GM12875 (cell line): ENCODE data around the gene C1orf21.

Source experiments
- H3K4me3 ChIP-seq: one replicate; pipeline ENCODE4 v1.5.1; 2011; ENCODE audit warnings: low read depth, low read length, control low read depth
- CTCF ChIP-seq: IDR thresholded peaks from 2 replicates; pipeline ENCODE4 v1.5.1; 2011; ENCODE audit warnings: low read depth, mild to moderate bottlenecking, control low read depth, inconsistent platforms, low read length, moderate library complexity, borderline replicate concordance; ENCODE audit not compliant: insufficient read depth

C1orf21 gene

GRCh38 chr1:184392067-184392466, 5.2 kb downstream of the C1orf21 start:
- no peak for TF ChIP-seq CTCF
- no peak overlapping the region for H3K4me3 ChIP-seq

- no peak for TF ChIP-seq CTCF
- no peak overlapping the region for H3K4me3 ChIP-seq
These were observed 6.1 kb downstream of the C1orf21 start for GRCh38 chr1:184392779-184393522.

- no peak for TF ChIP-seq CTCF
These were observed 7.1 kb downstream of the C1orf21 start for GRCh38 chr1:184393962-184394361.

GRCh38 chr1:184395370-184395769, 8.5 kb downstream of the C1orf21 start:
- H3K4me3 ChIP-seq, result no peak overlapping the region
- no peak for TF ChIP-seq CTCF

More at GRCh38 chr1:184393962-184394361, 7.1 kb downstream of the C1orf21 start:
- no peak overlapping the region for H3K4me3 ChIP-seq

- no peak overlapping the region for H3K4me3 ChIP-seq
- TF ChIP-seq CTCF, result no peak
These were observed 9.2 kb downstream of the C1orf21 start for GRCh38 chr1:184395937-184396480.

- TF ChIP-seq CTCF, result no peak
- no peak overlapping the region for H3K4me3 ChIP-seq
These were observed 12.5 kb downstream of the C1orf21 start for GRCh38 chr1:184399192-184399847.
